GM12878 (cell line): ENCODE measurements around the gene RAB28. TPM values are rescaled to one million over a fixed set of nuclear protein-coding genes. Genes with fewer than 3 reads are reported as not detected.

ENCODE experiments used
- ATAC-seq: fragments of 200-7000 bp; cut with Tn5 transposase; 3 replicates; pipeline ENCODE4 v1.9.1; 2020; ENCODE audit warnings: mild to moderate bottlenecking, moderate library complexity
- BruUV-seq: library from RNA; stranded (reverse); fragments of 400-500 nt; replicated peaks from 2 replicates; lab custom pipeline; 2021; lab: Mats Ljungman, UMichigan
- CTCF ChIA-PET: fragments of 300-600 bp; sonication (Branson Sonifier 250); formaldehyde crosslinking; extraction: SDS; loops from one replicate; lab custom pipeline; 2021; ENCODE audit warnings: inconsistent platforms; lab: Yijun Ruan, JAX
- POLR2A ChIA-PET: fragments of 350-600 bp; formaldehyde crosslinking; extraction: SDS; loops from one replicate; lab custom pipeline; 2021; ENCODE audit warnings: inconsistent platforms; lab: Charles Lee
- RAD21 ChIA-PET: fragments of 300-600 bp; sonication (Branson Sonifier 250); formaldehyde crosslinking; loops from one replicate; lab custom pipeline; 2023; ENCODE audit warnings: antibody characterized with exemption; ENCODE audit not compliant: unreplicated experiment; lab: Charles Lee
- SMC1A ChIA-PET: fragments of 300-600 bp; sonication (Branson Sonifier 250); formaldehyde crosslinking; loops from one replicate; lab custom pipeline; 2023; ENCODE audit not compliant: unreplicated experiment, uncharacterized antibody; lab: Charles Lee
- DNase-seq: peaks from one replicate; pipeline ENCODE4 v3.0.0-alpha.2; 2011; ENCODE audit warnings: low read depth, low spot score
- FAIRE-seq: peaks from 3 replicates; lab custom pipeline; 2011; peaks lifted over from hg19 to GRCh38; lab: Jason Lieb, UNC
- H2AFZ ChIP-seq: 2 replicates; pipeline ENCODE4 v1.6.0; 2011; ENCODE audit warnings: low read depth, low read length, control low read depth; ENCODE audit not compliant: control insufficient read depth
- H3K27ac ChIP-seq: 2 replicates; pipeline ENCODE4 v1.5.1; 2011; ENCODE audit warnings: control low read depth; ENCODE audit not compliant: control insufficient read depth, insufficient read depth
- H3K27me3 ChIP-seq, 2 experiments: replicated peaks in 1 of 2; 2 replicates each; pipeline versions ENCODE4 v1.6.0 to v1.6.1; 2011; ENCODE audit warnings: low read length in 1 of 2; ENCODE audit not compliant: control insufficient read depth in 2 of 2, insufficient read depth in 2 of 2
- H3K36me3 ChIP-seq, 2 experiments: 2 replicates each; pipeline ENCODE4 v1.5.1; 2011; ENCODE audit warnings: low read length in 1 of 2; ENCODE audit not compliant: control insufficient read depth in 2 of 2, insufficient read depth in 2 of 2
- H3K4me1 ChIP-seq: 2 replicates; pipeline ENCODE4 v1.6.1; 2011; ENCODE audit warnings: mild to moderate bottlenecking, low read length, moderate library complexity, mixed read lengths; ENCODE audit not compliant: control insufficient read depth, insufficient read depth
- H3K4me2 ChIP-seq: 2 replicates; pipeline ENCODE4 v1.6.0; 2011; ENCODE audit warnings: control low read depth; ENCODE audit not compliant: control insufficient read depth, insufficient read depth
- H3K4me3 ChIP-seq: fragments of 200-600 bp; sonication (generic); 2 replicates; pipeline ENCODE4 v1.5.1; 2016
- H3K79me2 ChIP-seq: 2 replicates; pipeline ENCODE4 v1.6.0; 2011; ENCODE audit warnings: low read length; ENCODE audit not compliant: control insufficient read depth, insufficient read depth
- H3K9ac ChIP-seq: 2 replicates; pipeline ENCODE4 v1.8.0; 2011; ENCODE audit warnings: low read length, control low read depth, mixed read lengths; ENCODE audit not compliant: control insufficient read depth, insufficient read depth
- H3K9me3 ChIP-seq: replicated peaks from 3 replicates; pipeline ENCODE4 v1.5.1; 2011; ENCODE audit warnings: mild to moderate bottlenecking, low read length; ENCODE audit not compliant: control insufficient read depth, insufficient read depth
- H4K20me1 ChIP-seq: 2 replicates; pipeline ENCODE4 v1.6.0; 2011; ENCODE audit not compliant: control insufficient read depth, insufficient read depth
- ASH2L ChIP-seq: fragments of 300-600, 200-600 bp; sonication (generic); IDR thresholded peaks from 2 replicates; pipeline ENCODE4 v1.6.1; 2017; ENCODE audit warnings: low read depth, mild to moderate bottlenecking, borderline replicate concordance
- BMI1 ChIP-seq: fragments of 450-650 bp; IDR thresholded peaks from 2 replicates; pipeline ENCODE4 v1.6.1; 2016; ENCODE audit warnings: mild to moderate bottlenecking, moderate library complexity, borderline replicate concordance
- BRCA1 ChIP-seq: IDR thresholded peaks from 2 replicates; pipeline ENCODE4 v1.6.1; 2011; ENCODE audit warnings: low read depth, low read length, improper control_type of control experiment
- CHD4 ChIP-seq: fragments of 200-600 bp; sonication (generic); IDR thresholded peaks from 2 replicates; pipeline ENCODE4 v1.6.1; 2016; ENCODE audit warnings: mild to moderate bottlenecking
- CREM ChIP-seq: IDR thresholded peaks from 2 replicates; pipeline ENCODE4 v1.6.1; 2014; ENCODE audit warnings: antibody characterized with exemption, low read depth
- HCFC1 ChIP-seq: fragments of 150-350 bp; IDR thresholded peaks from 2 replicates; pipeline ENCODE4 v1.6.1; 2014; ENCODE audit warnings: low read length
- IKZF1 ChIP-seq: fragments of 450-650 bp; conservative IDR thresholded peaks from 2 replicates; pipeline ENCODE4 v1.6.1; 2017; ENCODE audit warnings: antibody characterized with exemption, mild to moderate bottlenecking
- NR2F1 ChIP-seq: fragments of 450-650 bp; conservative IDR thresholded peaks from 2 replicates; pipeline ENCODE4 v1.6.1; 2017; ENCODE audit warnings: mild to moderate bottlenecking
- PAX5 ChIP-seq: IDR thresholded peaks from 2 replicates; pipeline ENCODE4 v1.6.1; 2011; ENCODE audit warnings: low read depth, low read length, borderline replicate concordance
- PAX8 ChIP-seq: fragments of 450-650 bp; IDR thresholded peaks from 2 replicates; pipeline ENCODE4 v1.6.1; 2017; ENCODE audit warnings: mild to moderate bottlenecking, moderate library complexity
- PML ChIP-seq: IDR thresholded peaks from 2 replicates; pipeline ENCODE4 v1.6.1; 2012; ENCODE audit warnings: low read length, inconsistent platforms
- POLR2A ChIP-seq: IDR thresholded peaks from 2 replicates; pipeline ENCODE4 v1.6.1; 2011; ENCODE audit warnings: low read depth, mild to moderate bottlenecking, low read length
- SIN3A ChIP-seq: IDR thresholded peaks from 2 replicates; pipeline ENCODE4 v1.6.1; 2012; ENCODE audit warnings: low read depth, low read length, improper control_type of control experiment
- SMAD5 ChIP-seq: IDR thresholded peaks from 2 replicates; pipeline ENCODE4 v1.6.1; 2016; ENCODE audit warnings: antibody characterized with exemption, low read depth
- SMARCA5 ChIP-seq: fragments of 450-650 bp; IDR thresholded peaks from 2 replicates; pipeline ENCODE4 v1.6.1; 2017; ENCODE audit warnings: mild to moderate bottlenecking
- WGBS: methylation state at CpG from one replicate; pipeline ENCODE4 v1.1.6; 2016; ENCODE audit warnings: low lambda C conversion rate; ENCODE audit not compliant: insufficient replicate concordance, insufficient coverage; ENCODE audit errors: missing lambda C conversion rate; 5-methylcytosine and 5-hydroxymethylcytosine counted together
- in situ Hi-C: fragments of 300-500 bp; cut with MboI; formaldehyde crosslinking; loops from 9 replicates; pipeline ENCODE4 v1.14.3; 2018; ENCODE audit warnings: mixed read lengths
- intact Hi-C: fragments of 100-400 bp; cut with micrococcal nuclease; formaldehyde crosslinking; loops from one replicate; pipeline ENCODE4 v1.14.2; 2022; ENCODE audit not compliant: unreplicated experiment
- polyA plus RNA-seq, 11 experiments: library from polyadenylated mRNA; depleted of rRNA in 4 of 11; unstranded in 6 of 11; stranded (reverse) in 5 of 11; fragments of >200 nt; fragmentation: Nextera tagmentation in 4 of 11; fragmentation: Illumina TruSeq in 1 of 11; extraction: Ambion mirVana in 4 of 11; extraction: Trizol in 1 of 11; gene quantifications; 1 replicate in 1 of 11; 2 replicates in 10 of 11; pipeline versions ENCODE4 v1.2.1 to v1.2.3, GENCODE V29; 2011 to 2016; ENCODE audit warnings: inconsistent platforms in 2 of 11, missing spikeins in 2 of 11, low read depth in 1 of 11
- total RNA-seq, 4 experiments: library from RNA; depleted of rRNA in 3 of 4; stranded (reverse); fragments of >200 nt in 3 of 4; fragmentation: Illumina TruSeq in 1 of 4; extraction: Trizol in 1 of 4; gene quantifications; 2 replicates each; pipeline versions ENCODE4 v1.2.1 to v1.2.3, GENCODE V29; 2013 to 2021
- TF ChIP-seq, protein P1 (sequence below): IDR thresholded peaks from 2 replicates; pipeline ENCODE4 v1.6.1; 2011; ENCODE audit warnings: low read depth, mild to moderate bottlenecking, low read length, moderate library complexity, borderline replicate concordance; ENCODE audit errors: extremely low read depth
- TF ChIP-seq, protein P2 (sequence below): fragments of 450-650 bp; IDR thresholded peaks from 2 replicates; pipeline ENCODE4 v1.6.1; 2016; ENCODE audit warnings: mild to moderate bottlenecking, moderate library complexity, borderline replicate concordance
- TF ChIP-seq, protein P3 (sequence below): IDR thresholded peaks from 2 replicates; pipeline ENCODE4 v1.6.1; 2012; ENCODE audit warnings: low read depth, low read length, improper control_type of control experiment

RAB28 gene
- total and polyA plus RNA-seq, 10 of the 15 experiments (the other 5 are each of a cell fraction or from before 2014, with no cell fraction given) = 5.8 to 29.3 (median 16.9) TPM

DNA sequence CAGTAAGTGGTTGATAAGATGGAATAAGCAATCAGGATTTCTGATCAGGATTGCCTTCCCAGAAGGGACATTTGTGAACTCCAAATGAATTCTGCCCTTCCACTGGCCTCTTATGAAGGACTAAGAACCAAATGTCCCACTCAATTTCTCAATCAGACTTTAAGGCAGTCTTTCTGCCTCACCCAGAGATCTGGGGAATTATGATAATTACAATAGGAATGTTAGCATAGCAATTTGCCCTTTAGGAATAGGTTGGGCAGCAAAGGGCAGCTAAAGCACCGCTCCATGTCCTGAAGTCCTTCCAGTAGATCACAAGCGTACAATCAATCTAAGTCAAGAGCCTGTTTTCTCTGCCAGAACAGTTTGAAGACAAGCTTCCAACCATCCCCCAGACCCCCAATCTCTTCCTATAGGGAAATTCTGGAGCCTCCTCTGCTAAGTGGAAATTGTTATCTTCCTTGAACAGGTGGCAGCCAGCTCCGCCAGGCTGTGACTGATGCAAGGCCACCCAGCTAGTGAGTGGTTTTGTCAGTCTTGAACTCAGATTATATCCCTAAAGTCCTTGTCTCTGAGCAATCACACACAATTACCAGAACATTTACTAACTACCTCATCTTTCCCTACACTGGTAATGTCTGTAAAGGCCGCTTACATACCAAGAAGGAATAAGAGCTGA is 41.6 kb upstream of the RAB28 start:
- Histone ChIP-seq H3K4me1 (peaks cover 14% of the 10 kb centered on the region), H2AFZ (no peak overlapping the region), H3K4me3 (no peak overlapping the region), H3K36me3 (no peaks in the 10 kb centered on the region), H3K4me2 (no peak overlapping the region), H3K9ac (no peak overlapping the region), H3K9me3 (peaks cover 10% of the 10 kb centered on the region), H4K20me1 (no peaks in the 10 kb centered on the region), H3K27ac (no peak overlapping the region), H3K79me2 (no peaks in the 10 kb centered on the region), H3K27me3 (peaks cover 11% of the 10 kb centered on the region in 2 experiments)
- WGBS = 85% methylated on average over 4 of the region's 4 CpGs
- no peak for FAIRE-seq
- in situ Hi-C loops (loop anchor here (25.0 kb wide), 1 partner anchor 1763 kb away; no protein-coding TSS in a partner anchor), intact Hi-C loops (loop anchor here (5.0 kb wide), 1 partner anchor 598 kb away; no protein-coding TSS in a partner anchor)
- DNase-seq = no peak
- ChIA-PET CTCF (no interaction called here), POLR2A (no interaction called here), SMC1A (interaction anchor here (1.2 to 1.8 kb wide), 2 partner anchors 8 to 31 kb away, joined by 3 to 4 read pairs; no protein-coding TSS in a partner anchor), RAD21 (no interaction called here)
- ATAC-seq = no peak
- TF ChIP-seq HCFC1 (no peak), NR2F1 (no peak), PAX8 (no peak), CHD4 (no peak), IKZF1 (no peak), SIN3A (no peak), CREM (no peak), BMI1 (no peak), SMARCA5 (no peak), PAX5 (no peak), BRCA1 (no peak), PML (no peak), ASH2L (no peak), SMAD5 (no peak), POLR2A (no peak)
- TF ChIP-seq, protein P1, sequence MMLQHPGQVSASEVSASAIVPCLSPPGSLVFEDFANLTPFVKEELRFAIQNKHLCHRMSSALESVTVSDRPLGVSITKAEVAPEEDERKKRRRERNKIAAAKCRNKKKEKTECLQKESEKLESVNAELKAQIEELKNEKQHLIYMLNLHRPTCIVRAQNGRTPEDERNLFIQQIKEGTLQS = no peak
- TF ChIP-seq, protein P2, sequence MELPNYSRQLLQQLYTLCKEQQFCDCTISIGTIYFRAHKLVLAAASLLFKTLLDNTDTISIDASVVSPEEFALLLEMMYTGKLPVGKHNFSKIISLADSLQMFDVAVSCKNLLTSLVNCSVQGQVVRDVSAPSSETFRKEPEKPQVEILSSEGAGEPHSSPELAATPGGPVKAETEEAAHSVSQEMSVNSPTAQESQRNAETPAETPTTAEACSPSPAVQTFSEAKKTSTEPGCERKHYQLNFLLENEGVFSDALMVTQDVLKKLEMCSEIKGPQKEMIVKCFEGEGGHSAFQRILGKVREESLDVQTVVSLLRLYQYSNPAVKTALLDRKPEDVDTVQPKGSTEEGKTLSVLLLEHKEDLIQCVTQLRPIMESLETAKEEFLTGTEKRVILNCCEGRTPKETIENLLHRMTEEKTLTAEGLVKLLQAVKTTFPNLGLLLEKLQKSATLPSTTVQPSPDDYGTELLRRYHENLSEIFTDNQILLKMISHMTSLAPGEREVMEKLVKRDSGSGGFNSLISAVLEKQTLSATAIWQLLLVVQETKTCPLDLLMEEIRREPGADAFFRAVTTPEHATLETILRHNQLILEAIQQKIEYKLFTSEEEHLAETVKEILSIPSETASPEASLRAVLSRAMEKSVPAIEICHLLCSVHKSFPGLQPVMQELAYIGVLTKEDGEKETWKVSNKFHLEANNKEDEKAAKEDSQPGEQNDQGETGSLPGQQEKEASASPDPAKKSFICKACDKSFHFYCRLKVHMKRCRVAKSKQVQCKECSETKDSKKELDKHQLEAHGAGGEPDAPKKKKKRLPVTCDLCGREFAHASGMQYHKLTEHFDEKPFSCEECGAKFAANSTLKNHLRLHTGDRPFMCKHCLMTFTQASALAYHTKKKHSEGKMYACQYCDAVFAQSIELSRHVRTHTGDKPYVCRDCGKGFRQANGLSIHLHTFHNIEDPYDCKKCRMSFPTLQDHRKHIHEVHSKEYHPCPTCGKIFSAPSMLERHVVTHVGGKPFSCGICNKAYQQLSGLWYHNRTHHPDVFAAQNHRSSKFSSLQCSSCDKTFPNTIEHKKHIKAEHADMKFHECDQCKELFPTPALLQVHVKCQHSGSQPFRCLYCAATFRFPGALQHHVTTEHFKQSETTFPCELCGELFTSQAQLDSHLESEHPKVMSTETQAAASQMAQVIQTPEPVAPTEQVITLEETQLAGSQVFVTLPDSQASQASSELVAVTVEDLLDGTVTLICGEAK = no peak
- TF ChIP-seq, protein P3, sequence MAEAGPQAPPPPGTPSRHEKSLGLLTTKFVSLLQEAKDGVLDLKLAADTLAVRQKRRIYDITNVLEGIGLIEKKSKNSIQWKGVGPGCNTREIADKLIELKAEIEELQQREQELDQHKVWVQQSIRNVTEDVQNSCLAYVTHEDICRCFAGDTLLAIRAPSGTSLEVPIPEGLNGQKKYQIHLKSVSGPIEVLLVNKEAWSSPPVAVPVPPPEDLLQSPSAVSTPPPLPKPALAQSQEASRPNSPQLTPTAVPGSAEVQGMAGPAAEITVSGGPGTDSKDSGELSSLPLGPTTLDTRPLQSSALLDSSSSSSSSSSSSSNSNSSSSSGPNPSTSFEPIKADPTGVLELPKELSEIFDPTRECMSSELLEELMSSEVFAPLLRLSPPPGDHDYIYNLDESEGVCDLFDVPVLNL = no peak
- BruUV-seq = no TSS peak
